Keratinocyte (primary cell): Measurements from ENCODE around the gene SLC25A47.

Experiments used
- EZH2 ChIP-seq: IDR thresholded peaks from one replicate; pipeline ENCODE4 v1.6.1; 2012; ENCODE audit warnings: inconsistent platforms, mild to moderate bottlenecking, low read length, moderate library complexity
- TF ChIP-seq, protein P1 (sequence below), 3 experiments: IDR thresholded peaks in 1 of 3; conservative IDR thresholded peaks in 1 of 3; optimal IDR thresholded peaks in 1 of 3; 2 replicates in 2 of 3; 3 replicates in 1 of 3; pipeline versions ENCODE3 to v1.5.1; 2011; ENCODE audit warnings: low read length in 3 of 3, mild to moderate bottlenecking in 3 of 3, moderate library complexity in 2 of 3, control low read depth in 1 of 3, inconsistent platforms in 1 of 3; ENCODE audit not compliant: insufficient read depth in 2 of 3; ENCODE audit errors: extremely low read depth in 1 of 3

DNA sequence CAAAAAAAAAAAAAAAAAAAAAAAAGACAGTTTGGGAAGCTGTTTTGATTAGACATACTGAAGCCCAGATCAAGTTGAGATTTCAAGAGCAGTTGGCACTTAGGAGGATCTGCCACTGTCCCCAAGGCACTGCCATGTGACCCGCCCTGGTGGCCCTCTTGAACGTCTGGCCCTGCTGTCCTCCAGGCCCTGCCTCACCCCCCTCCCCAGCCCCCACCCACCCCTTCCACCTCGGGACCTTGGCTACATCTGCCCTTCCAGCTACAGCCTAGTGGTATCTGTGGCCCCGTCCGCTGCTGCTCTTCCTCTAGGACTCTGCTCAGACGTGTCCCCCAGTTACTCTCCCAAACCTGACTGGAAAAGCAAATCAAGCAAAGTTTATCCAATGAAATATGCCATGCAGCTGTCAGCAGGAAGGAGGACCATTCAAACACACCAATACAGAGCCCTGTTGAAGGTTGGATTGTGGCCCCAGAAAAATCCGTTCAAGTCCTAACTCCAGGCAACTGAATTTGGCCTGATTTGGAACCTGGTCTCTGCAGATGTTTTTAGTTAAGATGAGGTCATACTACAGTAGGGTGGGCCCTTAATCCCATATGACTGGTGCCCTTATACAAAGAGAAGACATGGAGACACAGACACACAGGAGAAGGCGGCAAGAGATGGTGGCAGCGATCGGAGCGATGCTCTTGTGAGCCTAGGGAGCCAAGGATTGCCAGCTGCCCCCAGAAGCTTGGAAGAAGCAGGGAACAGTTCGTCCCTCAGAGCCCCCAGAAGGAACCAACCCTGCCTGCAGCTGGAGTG is 34.6 kb upstream of the SLC25A47 start:
- TF ChIP-seq EZH2, result no peak
- TF ChIP-seq, protein P1, sequence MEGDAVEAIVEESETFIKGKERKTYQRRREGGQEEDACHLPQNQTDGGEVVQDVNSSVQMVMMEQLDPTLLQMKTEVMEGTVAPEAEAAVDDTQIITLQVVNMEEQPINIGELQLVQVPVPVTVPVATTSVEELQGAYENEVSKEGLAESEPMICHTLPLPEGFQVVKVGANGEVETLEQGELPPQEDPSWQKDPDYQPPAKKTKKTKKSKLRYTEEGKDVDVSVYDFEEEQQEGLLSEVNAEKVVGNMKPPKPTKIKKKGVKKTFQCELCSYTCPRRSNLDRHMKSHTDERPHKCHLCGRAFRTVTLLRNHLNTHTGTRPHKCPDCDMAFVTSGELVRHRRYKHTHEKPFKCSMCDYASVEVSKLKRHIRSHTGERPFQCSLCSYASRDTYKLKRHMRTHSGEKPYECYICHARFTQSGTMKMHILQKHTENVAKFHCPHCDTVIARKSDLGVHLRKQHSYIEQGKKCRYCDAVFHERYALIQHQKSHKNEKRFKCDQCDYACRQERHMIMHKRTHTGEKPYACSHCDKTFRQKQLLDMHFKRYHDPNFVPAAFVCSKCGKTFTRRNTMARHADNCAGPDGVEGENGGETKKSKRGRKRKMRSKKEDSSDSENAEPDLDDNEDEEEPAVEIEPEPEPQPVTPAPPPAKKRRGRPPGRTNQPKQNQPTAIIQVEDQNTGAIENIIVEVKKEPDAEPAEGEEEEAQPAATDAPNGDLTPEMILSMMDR (optimal IDR thresholded peaks at IDR 0.05 in 1 of 3, IDR thresholded peaks at IDR 0.05 in 1 of 3, conservative IDR thresholded peaks at IDR 0.05 in 1 of 3; ENCODE audit: extremely low read depth in 1 of 3, insufficient read depth in 2 of 3, low read length in 3 of 3), result no peak
